KMS-11 (cell line): ENCODE results near the gene DBNL.
"Not testable (repeated sequence)": the region's sequence is repeated elsewhere in the genome, so short reads cannot be mapped to it uniquely, and the experiment has no call there.

Experiments used
- H2AFZ ChIP-seq: fragments of 200-600 bp; sonication (generic); 2 replicates; pipeline ENCODE4 v1.6.1; 2016; ENCODE audit warnings: antibody characterized with exemption, mixed run types, low read depth
- H3K27ac ChIP-seq: fragments of 200-600 bp; sonication (generic); 2 replicates; pipeline ENCODE4 v1.6.1; 2016; ENCODE audit warnings: mild to moderate bottlenecking, mixed run types
- H3K27me3 ChIP-seq: fragments of 200-600 bp; sonication (generic); 2 replicates; pipeline ENCODE4 v1.6.1; 2017; ENCODE audit warnings: mild to moderate bottlenecking, low read depth, mixed run types, moderate library complexity; ENCODE audit not compliant: insufficient read depth
- H3K36me3 ChIP-seq: fragments of 200-600 bp; sonication (generic); 2 replicates; pipeline ENCODE4 v1.6.1; 2017; ENCODE audit warnings: mild to moderate bottlenecking, mixed run types; ENCODE audit not compliant: insufficient read depth
- H3K4me1 ChIP-seq: fragments of 200-600 bp; sonication (generic); 2 replicates; pipeline ENCODE4 v1.6.1; 2016; ENCODE audit warnings: mild to moderate bottlenecking, low read depth, mixed run types; ENCODE audit not compliant: poor library complexity, severe bottlenecking
- H3K4me2 ChIP-seq: fragments of 200-600 bp; sonication (generic); 2 replicates; pipeline ENCODE4 v1.7.0; 2016; ENCODE audit warnings: mild to moderate bottlenecking, mixed run types
- H3K4me3 ChIP-seq: fragments of 200-600 bp; sonication (generic); IDR thresholded peaks from 2 replicates; pipeline ENCODE4 v1.6.1; 2017; ENCODE audit warnings: low read depth, low read length, mixed read lengths; ENCODE audit not compliant: insufficient read depth
- H3K79me2 ChIP-seq: fragments of 200-600 bp; sonication (generic); 2 replicates; pipeline ENCODE4 v1.6.1; 2016; ENCODE audit warnings: low read depth, mixed run types; ENCODE audit not compliant: insufficient read depth
- H3K9ac ChIP-seq: fragments of 200-600 bp; sonication (generic); 2 replicates; pipeline ENCODE4 v1.6.1; 2016; ENCODE audit warnings: mild to moderate bottlenecking, mixed run types
- H4K20me1 ChIP-seq: fragments of 200-600 bp; sonication (generic); 2 replicates; pipeline ENCODE4 v1.6.1; 2016; ENCODE audit warnings: mild to moderate bottlenecking, mixed run types; ENCODE audit not compliant: insufficient read depth
- CTCF ChIP-seq: fragments of 200-600 bp; sonication (generic); conservative IDR thresholded peaks from 2 replicates; pipeline ENCODE4 v1.6.1; 2017; ENCODE audit warnings: low read depth, mild to moderate bottlenecking, antibody characterized with exemption, low read length, moderate library complexity, mixed read lengths

Gene DBNL

DNA sequence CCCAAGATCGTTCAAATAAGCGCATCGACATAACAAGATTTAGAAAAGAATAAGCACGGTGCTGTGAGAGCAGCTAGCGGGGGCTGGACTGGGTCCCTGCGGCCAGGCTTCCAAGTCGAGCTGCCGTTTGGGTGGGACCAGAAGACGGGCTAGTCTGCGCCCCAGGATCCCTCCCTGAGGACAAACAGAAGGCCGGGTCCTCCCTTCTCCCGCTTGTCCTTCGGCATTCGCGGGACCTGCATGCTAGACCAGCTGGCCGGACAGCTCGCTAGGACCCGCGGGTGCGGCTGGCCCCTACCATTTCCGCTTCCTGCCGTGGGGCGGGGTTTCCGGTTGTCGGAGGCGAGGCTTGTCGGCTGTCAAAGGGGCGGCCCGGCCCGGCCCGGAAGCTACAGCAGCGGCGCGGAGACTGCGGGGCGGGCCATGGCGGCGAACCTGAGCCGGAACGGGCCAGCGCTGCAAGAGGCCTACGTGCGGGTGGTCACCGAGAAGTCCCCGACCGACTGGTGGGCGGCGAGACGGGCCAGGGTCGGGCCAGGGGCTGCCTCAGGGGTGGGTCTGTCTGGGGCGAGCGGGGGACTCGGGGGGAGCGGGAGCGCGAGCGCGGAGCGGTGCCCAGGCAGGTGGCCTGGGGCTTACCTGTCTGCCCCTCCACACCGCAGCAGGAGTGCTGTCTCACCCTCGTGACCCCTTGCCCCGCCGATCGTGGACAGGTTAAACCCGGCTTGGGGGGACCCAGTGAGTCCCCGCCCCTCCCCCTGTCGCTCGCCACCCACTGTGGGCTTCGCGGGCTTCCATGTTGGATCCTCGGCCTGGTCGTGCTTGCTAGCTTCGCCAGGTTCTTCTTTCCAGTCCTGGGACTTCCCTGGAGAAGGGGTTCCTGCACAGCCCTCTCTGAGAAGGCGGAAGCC is at the start of gene DBNL:
DBNL (plus strand) TSS at position 388 of the 911 bp plus-strand sequence; CDS start at position 424, 36 bp downstream.
- TF ChIP-seq CTCF, result no peak
- Histone ChIP-seq H4K20me1 (no peaks in the 10 kb centered on the region), H2AFZ (peak within 1 kb of the TSS; percentile 73), H3K27me3 (no peaks in the 10 kb centered on the region), H3K36me3 (no peaks in the 10 kb centered on the region), H3K4me3 (peak within 1 kb of the TSS; percentile 67), H3K27ac (peak within 1 kb of the TSS; percentile 32; the same call in 1 of the 2 replicates), H3K4me1 (peaks cover 32% of the 10 kb centered on the region), H3K4me2 (peak within 1 kb of the TSS; percentile 95), H3K79me2 (peaks cover 42% of the 10 kb centered on the region), H3K9ac (peak within 1 kb of the TSS; percentile 70)

GRCh38 chr7:43997532-43997931 is 47.0 kb upstream of the DBNL start, which contains the start of gene SPDYE1:
TSS of gene SPDYE1 (plus strand) at chr7:43997897. CDS start at chr7:43999950, 2,053 bp downstream.
- not testable (repeated sequence) for H3K4me1 ChIP-seq, H4K20me1 ChIP-seq, H3K27ac ChIP-seq, H3K4me3 ChIP-seq, H3K79me2 ChIP-seq, H3K4me2 ChIP-seq, H3K9ac ChIP-seq, H3K27me3 ChIP-seq, H2AFZ ChIP-seq, H3K36me3 ChIP-seq

DNA sequence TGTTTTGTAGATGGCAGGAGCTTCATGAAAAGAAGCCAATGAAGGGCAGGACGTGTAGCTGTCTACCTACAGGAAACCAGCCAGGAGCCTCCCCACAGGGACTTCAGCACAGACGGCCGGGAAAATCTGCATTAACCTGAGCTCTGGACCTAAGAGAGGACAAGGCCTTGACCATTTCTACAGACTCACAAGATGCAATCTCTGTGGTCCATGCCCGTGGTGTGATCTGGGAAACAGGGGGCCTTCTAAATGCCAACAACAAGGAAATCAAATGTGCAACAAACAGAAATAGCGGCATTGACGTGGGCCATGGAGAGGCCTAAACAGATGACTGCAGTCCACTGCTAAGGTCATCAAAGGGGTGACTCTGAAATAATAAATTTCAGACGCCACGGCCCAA is 32.4 kb upstream of the DBNL start:
- H3K4me2 ChIP-seq, H3K4me1 ChIP-seq, H3K9ac ChIP-seq, H2AFZ ChIP-seq, H3K79me2 ChIP-seq, H3K4me3 ChIP-seq, H4K20me1 ChIP-seq, H3K27ac ChIP-seq, H3K36me3 ChIP-seq, H3K27me3 ChIP-seq: not testable (repeated sequence)

DNA sequence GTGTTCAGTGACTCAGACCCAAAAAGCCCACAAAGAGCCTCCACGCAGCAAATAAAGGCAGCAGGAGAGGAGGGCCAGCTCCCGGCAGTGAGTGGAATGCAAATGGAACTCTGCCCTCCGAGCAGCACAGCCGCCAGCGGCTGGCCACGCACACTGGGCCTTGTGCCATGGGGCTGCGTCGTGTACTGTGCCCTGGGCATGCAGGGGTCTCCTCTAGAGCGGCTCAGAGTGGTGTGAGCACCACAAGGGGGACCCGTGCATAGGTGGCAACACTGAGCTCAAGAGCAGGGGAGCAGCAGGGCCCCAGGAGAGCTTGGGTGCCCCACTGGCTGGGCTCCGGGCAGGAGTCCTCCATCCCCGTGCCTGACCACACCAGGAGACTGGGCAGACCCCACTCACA is 29.4 kb upstream of the DBNL start:
- H2AFZ ChIP-seq, H3K79me2 ChIP-seq, H3K9ac ChIP-seq, H3K36me3 ChIP-seq, H3K4me3 ChIP-seq, H3K27ac ChIP-seq, H4K20me1 ChIP-seq, H3K4me2 ChIP-seq, H3K27me3 ChIP-seq, H3K4me1 ChIP-seq: not testable (repeated sequence)

DNA sequence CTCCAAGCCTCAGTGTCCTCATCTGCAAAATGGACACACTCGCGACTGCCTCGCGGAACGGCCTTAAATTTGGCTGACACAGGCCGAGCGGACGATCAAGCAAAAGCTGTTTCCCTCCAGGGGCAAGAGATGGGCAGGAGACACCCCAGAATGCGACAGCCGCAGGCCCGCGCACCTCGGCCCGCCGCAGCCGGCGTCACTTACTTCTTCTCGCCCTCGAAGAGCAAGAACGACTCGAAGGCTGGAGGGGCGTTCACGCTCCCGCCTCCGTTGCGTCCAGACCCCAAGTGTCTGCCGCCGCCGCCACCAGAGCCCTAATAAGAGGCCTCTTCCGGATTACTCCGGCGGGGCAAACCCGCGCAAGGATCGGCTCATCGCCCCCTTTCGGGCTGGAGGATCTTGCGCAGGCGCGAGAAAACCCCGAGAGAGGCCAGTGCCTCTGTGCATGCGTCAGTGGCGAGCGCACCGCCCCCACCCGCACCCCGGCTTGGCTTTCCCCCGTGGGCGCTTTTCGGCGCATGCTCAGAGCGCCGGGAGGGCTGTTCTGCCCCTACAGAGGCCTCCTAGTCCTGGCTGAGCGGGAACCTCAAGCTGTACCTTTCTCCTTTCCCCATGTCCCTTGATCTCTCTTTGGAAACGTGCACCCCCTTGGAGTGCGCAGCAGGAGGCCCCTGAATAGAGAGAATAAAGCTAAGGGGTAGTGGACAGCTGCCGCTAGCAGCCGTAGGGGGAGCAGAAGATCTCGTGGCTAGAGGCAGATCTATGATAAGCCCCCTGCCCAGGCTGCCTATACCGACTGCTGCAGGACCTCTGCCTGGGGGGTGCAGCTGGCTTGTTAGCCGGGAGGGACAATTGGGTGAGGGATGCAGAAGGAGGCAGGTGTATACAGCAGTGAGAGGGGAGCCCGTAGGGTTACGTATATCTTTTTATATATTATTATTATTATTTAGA is 25.4 kb upstream of the DBNL start:
- H3K79me2 ChIP-seq, H3K27me3 ChIP-seq, H3K36me3 ChIP-seq, H3K4me1 ChIP-seq, H4K20me1 ChIP-seq, H3K4me3 ChIP-seq: not testable (repeated sequence)
- Histone ChIP-seq H3K4me2 (peak overlapping the region; percentile 25; the same call in 1 of the 2 replicates), H2AFZ (peak overlapping the region; percentile 45; the same call in 1 of the 2 replicates), H3K27ac (peak overlapping the region; percentile 44), H3K9ac (peak overlapping the region; percentile 66; the same call in 1 of the 2 replicates)

DNA sequence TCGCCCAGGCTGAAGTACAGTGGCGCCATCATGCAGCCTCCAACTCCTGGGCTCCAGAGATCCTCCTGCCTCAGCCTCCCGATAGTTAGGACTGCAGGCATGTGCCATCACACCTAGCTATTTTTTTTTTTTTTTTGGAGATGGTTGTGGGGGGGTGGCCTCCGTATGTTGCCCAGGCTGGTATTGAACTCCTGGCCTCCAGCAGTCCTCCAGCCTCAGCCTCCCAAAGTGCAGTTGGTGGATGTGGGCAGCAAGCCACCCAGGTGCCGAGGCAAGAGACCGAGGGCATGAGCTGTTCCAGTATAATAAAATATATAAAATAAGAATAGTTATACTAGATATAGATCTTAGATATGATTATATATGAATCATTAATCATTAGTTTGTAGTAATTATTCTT is 24.7 kb upstream of the DBNL start:
- not testable (repeated sequence) for H3K27ac ChIP-seq, H2AFZ ChIP-seq, H3K4me1 ChIP-seq, H3K4me2 ChIP-seq, H3K4me3 ChIP-seq, H3K79me2 ChIP-seq, H3K27me3 ChIP-seq, H3K36me3 ChIP-seq, H3K9ac ChIP-seq, H4K20me1 ChIP-seq

GRCh38 chr7:44022069-44022468 is 22.4 kb upstream of the DBNL start:
- H3K4me3 ChIP-seq, H3K79me2 ChIP-seq, H3K4me1 ChIP-seq, H4K20me1 ChIP-seq, H3K36me3 ChIP-seq, H3K27ac ChIP-seq, H2AFZ ChIP-seq, H3K27me3 ChIP-seq, H3K4me2 ChIP-seq, H3K9ac ChIP-seq: not testable (repeated sequence)

GRCh38 chr7:44022796-44023467 is 21.6 kb upstream of the DBNL start:
- not testable (repeated sequence) for H3K9ac ChIP-seq, H3K79me2 ChIP-seq, H3K36me3 ChIP-seq, H3K4me2 ChIP-seq, H3K27ac ChIP-seq, H4K20me1 ChIP-seq, H2AFZ ChIP-seq, H3K4me1 ChIP-seq, H3K4me3 ChIP-seq, H3K27me3 ChIP-seq
